GM12801 (cell line): ENCODE data around the gene HEXIM1.

Experiments
- CTCF ChIP-seq: IDR thresholded peaks from one replicate; pipeline ENCODE4 v1.5.1; 2011; ENCODE audit warnings: control low read depth; ENCODE audit not compliant: insufficient read length; ENCODE audit errors: extremely low read depth

The HEXIM1 gene

GRCh38 chr17:45146890-45147580, 1.2 kb upstream of the HEXIM1 start:
- no peak for TF ChIP-seq CTCF

- no peak for TF ChIP-seq CTCF
These were observed 593 bp upstream of the HEXIM1 start for GRCh38 chr17:45147581-45148182.

- TF ChIP-seq CTCF = no peak
These were observed 878 bp downstream of the HEXIM1 start for GRCh38 chr17:45149037-45149668.

- no peak for TF ChIP-seq CTCF
These were observed 1.7 kb downstream of the HEXIM1 start for GRCh38 chr17:45149669-45150664.

GRCh38 chr17:45150911-45151809, 2.9 kb downstream of the HEXIM1 start:
- no peak for TF ChIP-seq CTCF

- no peak for TF ChIP-seq CTCF
These were observed 6.8 kb downstream of the HEXIM1 start for GRCh38 chr17:45155029-45155428.
